T-cell (primary cell): ENCODE measurements around the gene ZNF141. TPM values are rescaled to one million over a fixed set of nuclear protein-coding genes. Genes with fewer than 3 reads are reported as not detected.
A peak's percentile ranks its signal among the peaks of the same experiment; 100 is the strongest.

ENCODE experiments used
- ATAC-seq, 4 experiments: fragments of 200-7000 bp in 3 of 4; fragments of 150-1000 bp in 1 of 4; cut with Tn5 transposase; replicated peaks in 1 of 4; 1 replicate in 3 of 4; 2 replicates in 1 of 4; pipeline ENCODE4 v1.10.0; 2021; ENCODE audit warnings: moderate library complexity in 3 of 4, mild to moderate bottlenecking in 2 of 4, moderate number of reproducible peaks in 1 of 4
- CTCF ChIA-PET, 2 donors: fragments of 300-600 bp; sonication (Branson Sonifier 250); formaldehyde crosslinking; loops; one replicate each; lab custom pipeline; 2022; ENCODE audit warnings: antibody characterized with exemption in 2 of 2; lab: Charles Lee
- POLR2A ChIA-PET, 2 donors: fragments of 300-600 bp; sonication (Branson Sonifier 250); formaldehyde crosslinking; loops; one replicate each; lab custom pipeline; 2022; ENCODE audit warnings: antibody characterized with exemption in 2 of 2; lab: Charles Lee
- DNase-seq, 35 experiments: peaks; one replicate each; pipeline versions ENCODE4 v3.0.0 to v3.0.0-alpha.2; 2013 to 2023
- H3K27ac ChIP-seq: one replicate; pipeline ENCODE4 v1.5.1; 2013; ENCODE audit warnings: low read length
- H3K27me3 ChIP-seq, 2 experiments: replicated peaks in 1 of 2; 1 replicate in 1 of 2; 2 replicates in 1 of 2; pipeline versions ENCODE4 v1.6.1 to v1.7.0; 2013; ENCODE audit warnings: low read length in 1 of 2, mixed read lengths in 1 of 2; ENCODE audit not compliant: control insufficient read depth in 2 of 2, insufficient read depth in 2 of 2; ENCODE audit errors: extremely low read depth in 1 of 2
- H3K36me3 ChIP-seq, 2 donors: 1 replicate in 1 of 2; 2 replicates in 1 of 2; pipeline versions ENCODE4 v1.6.1 to v1.7.0; 2013; ENCODE audit warnings: low read length in 1 of 2; ENCODE audit not compliant: control insufficient read depth in 2 of 2, insufficient read depth in 1 of 2; ENCODE audit errors: extremely low read depth in 1 of 2
- H3K4me1 ChIP-seq, 2 experiments: 1 replicate in 1 of 2; 2 replicates in 1 of 2; pipeline versions ENCODE4 v1.6.1 to v1.7.0; 2013; ENCODE audit warnings: low read length in 2 of 2, mixed read lengths in 1 of 2; ENCODE audit not compliant: insufficient read depth in 2 of 2, control insufficient read depth in 1 of 2; ENCODE audit errors: extremely low read depth in 1 of 2
- H3K4me3 ChIP-seq, 2 donors: 1 replicate in 1 of 2; 2 replicates in 1 of 2; pipeline versions ENCODE4 v1.5.1 to v1.7.0; 2013; ENCODE audit warnings: mild to moderate bottlenecking in 2 of 2, low read length in 1 of 2, moderate library complexity in 1 of 2; ENCODE audit not compliant: control insufficient read depth in 1 of 2; ENCODE audit errors: extremely low read depth in 1 of 2
- H3K9me3 ChIP-seq: 2 replicates; pipeline ENCODE4 v1.7.0; 2013
- H3K27ac Mint-ChIP-seq, 2 donors: one replicate each; pipeline ENCODE4 v1.8.0; 2020 to 2021; ENCODE audit warnings: mild to moderate bottlenecking in 2 of 2, mixed read lengths in 2 of 2
- H3K27me3 Mint-ChIP-seq, 2 donors: one replicate each; pipeline ENCODE4 v1.8.0; 2021 to 2022; ENCODE audit warnings: mixed read lengths in 2 of 2
- H3K36me3 Mint-ChIP-seq: one replicate; pipeline ENCODE4 v1.8.0; 2021; ENCODE audit warnings: mixed read lengths
- H3K4me1 Mint-ChIP-seq, 3 donors: one replicate each; pipeline ENCODE4 v1.8.0; 2020 to 2022; ENCODE audit warnings: mixed read lengths in 3 of 3, mild to moderate bottlenecking in 1 of 3
- H3K4me3 Mint-ChIP-seq, 3 donors: one replicate each; pipeline ENCODE4 v1.8.0; 2020 to 2022; ENCODE audit warnings: mild to moderate bottlenecking in 3 of 3, mixed read lengths in 3 of 3, moderate library complexity in 3 of 3
- H3K9me3 Mint-ChIP-seq, 3 donors: one replicate each; pipeline ENCODE4 v1.8.0; 2020 to 2022; ENCODE audit warnings: mixed read lengths in 3 of 3
- WGBS: methylation state at CpG from one replicate; pipeline ENCODE4 v1.1.5; 2013; ENCODE audit warnings: missing lambda C conversion rate; ENCODE audit not compliant: insufficient coverage; 5-methylcytosine and 5-hydroxymethylcytosine counted together
- total RNA-seq, 35 experiments: library from RNA in 6 of 35; stranded (reverse) in 6 of 35; fragments of 120-200 nt in 1 of 35; gene quantifications; one replicate each; pipeline versions ENCODE4 v1.2.1 to v1.2.4 and lab custom pipeline; 2013 to 2026

The ZNF141 gene
- total RNA-seq, 5 donors from 2014 or later (not counting 1 experiment from before 2014, with no cell fraction given) = 19.3 to 46.8 (median 40.2) TPM

- H3K4me3 Mint-ChIP-seq = peak overlapping the region; percentile 99
- H3K27ac ChIP-seq = peak overlapping the region; percentile 97
- under 1% methylated on average over 13 of the region's 18 CpGs for WGBS
- peaks cover 36 to 48% (median 38%) of the 10 kb centered on the region in 3 donors for H3K4me1 Mint-ChIP-seq
- no peaks in the 10 kb centered on the region for H3K27me3 Mint-ChIP-seq
- ATAC-seq = peak; percentile 0 to 4 (median 2)
- H3K9me3 ChIP-seq = peaks cover 7% of the 10 kb centered on the region
- H3K27ac Mint-ChIP-seq = peak overlapping the region; percentile 95 to 99
- H3K36me3 Mint-ChIP-seq = peaks cover 34% of the 10 kb centered on the region
- ChIA-PET CTCF (no interaction called here), POLR2A (no interaction called here)
- no peaks in the 10 kb centered on the region for H3K27me3 ChIP-seq
- H3K36me3 ChIP-seq = no peaks in the 10 kb centered on the region
- peaks cover 15 to 21% (median 21%) of the 10 kb centered on the region in 3 donors for H3K9me3 Mint-ChIP-seq
- H3K4me3 ChIP-seq = peak overlapping the region; percentile 57 to 97
- H3K4me1 ChIP-seq = peaks cover 0 to 26% of the 10 kb centered on the region in 2 experiments
- DNase-seq = peak in 3 of 35 experiments; percentile 5 to 8 (median 7)
These were observed 796 bp upstream of the ZNF141 start for GRCh38 chr4:336893-337142.

- POLR2A ChIA-PET = interaction anchor here (0.6 to 0.8 kb wide), 2 partner anchors 20 to 136 kb away, joined by 3 to 5 read pairs; no protein-coding TSS in a partner anchor
- Mint-ChIP-seq H3K27me3 (no peaks in the 10 kb centered on the region), H3K9me3 (peaks cover 15 to 25% (median 25%) of the 10 kb centered on the region in 3 donors), H3K27ac (peak overlapping the region; percentile 95 to 99), H3K4me1 (peaks cover 36 to 51% (median 39%) of the 10 kb centered on the region in 3 donors), H3K36me3 (peaks cover 46% of the 10 kb centered on the region), H3K4me3 (peak overlapping the region; percentile 99)
- H3K27me3 ChIP-seq = no peaks in the 10 kb centered on the region
- H3K4me1 ChIP-seq = peaks cover 0 to 26% of the 10 kb centered on the region in 2 experiments
- WGBS = 4% methylated on average over 34 of the region's 52 CpGs
- ATAC-seq = peak; percentile 48 to 52 (median 50)
- peak overlapping the region; percentile 57 to 97 for H3K4me3 ChIP-seq
- peaks cover 11% of the 10 kb centered on the region for H3K9me3 ChIP-seq
- peak overlapping the region; percentile 97 for H3K27ac ChIP-seq
- CTCF ChIA-PET = interaction anchor here in 1 of 2 donors (0.6 kb wide), 1 partner anchor 575 kb away, joined by 3 read pairs; no protein-coding TSS in a partner anchor
- peaks cover 0 to 3% of the 10 kb centered on the region in 2 donors for H3K36me3 ChIP-seq
- peak in 22 of 35 experiments; percentile 4 to 67 (median 43) for DNase-seq
These were observed 531 bp downstream of the ZNF141 start for GRCh38 chr4:337932-338758.

- Mint-ChIP-seq H3K36me3 (peaks cover 50% of the 10 kb centered on the region), H3K9me3 (peaks cover 15 to 25% (median 25%) of the 10 kb centered on the region in 3 donors), H3K4me3 (peak overlapping the region; percentile 99), H3K27ac (peak overlapping the region in 1 of 2 donors; percentile 66), H3K27me3 (no peaks in the 10 kb centered on the region), H3K4me1 (peaks cover 36 to 51% (median 39%) of the 10 kb centered on the region in 3 donors)
- Histone ChIP-seq H3K27ac (no peak overlapping the region), H3K4me3 (peak overlapping the region; percentile 57 to 97), H3K36me3 (peaks cover 0 to 5% of the 10 kb centered on the region in 2 donors), H3K9me3 (peaks cover 11% of the 10 kb centered on the region), H3K27me3 (no peaks in the 10 kb centered on the region), H3K4me1 (peaks cover 0 to 26% of the 10 kb centered on the region in 2 experiments)
- CTCF ChIA-PET = interaction anchor here in 1 of 2 donors (0.6 kb wide), 1 partner anchor 575 kb away, joined by 3 read pairs; no protein-coding TSS in a partner anchor
- no peak for ATAC-seq
- WGBS = 28% methylated on average over 6 of the region's 13 CpGs
- DNase-seq = peak in 1 of 35 experiments; percentile 9
- POLR2A ChIA-PET = no interaction called here
These were observed 1.1 kb downstream of the ZNF141 start for GRCh38 chr4:338759-339097.

GRCh38 chr4:340011-340410 is 2.4 kb downstream of the ZNF141 start:
- Histone ChIP-seq H3K4me1 (peaks cover 0 to 26% of the 10 kb centered on the region in 2 experiments), H3K4me3 (no peak overlapping the region), H3K36me3 (peaks cover 0 to 15% of the 10 kb centered on the region in 2 donors), H3K27me3 (no peaks in the 10 kb centered on the region), H3K27ac (no peak overlapping the region), H3K9me3 (peaks cover 11% of the 10 kb centered on the region)
- no peak for ATAC-seq
- H3K36me3 Mint-ChIP-seq = peaks cover 59% of the 10 kb centered on the region
- POLR2A ChIA-PET = no interaction called here
- peak in 1 of 35 experiments; percentile 4 for DNase-seq
- CTCF ChIA-PET = no interaction called here
- peaks cover 36 to 48% (median 39%) of the 10 kb centered on the region in 3 donors for H3K4me1 Mint-ChIP-seq
- no peak overlapping the region for H3K27ac Mint-ChIP-seq
- H3K4me3 Mint-ChIP-seq = peak overlapping the region in 2 of 3 donors; percentile 17 to 99
- no peaks in the 10 kb centered on the region for H3K27me3 Mint-ChIP-seq
- peaks cover 15 to 32% (median 28%) of the 10 kb centered on the region in 3 donors for H3K9me3 Mint-ChIP-seq
- WGBS = 100% methylated on average over 2 of the region's 4 CpGs

DNA sequence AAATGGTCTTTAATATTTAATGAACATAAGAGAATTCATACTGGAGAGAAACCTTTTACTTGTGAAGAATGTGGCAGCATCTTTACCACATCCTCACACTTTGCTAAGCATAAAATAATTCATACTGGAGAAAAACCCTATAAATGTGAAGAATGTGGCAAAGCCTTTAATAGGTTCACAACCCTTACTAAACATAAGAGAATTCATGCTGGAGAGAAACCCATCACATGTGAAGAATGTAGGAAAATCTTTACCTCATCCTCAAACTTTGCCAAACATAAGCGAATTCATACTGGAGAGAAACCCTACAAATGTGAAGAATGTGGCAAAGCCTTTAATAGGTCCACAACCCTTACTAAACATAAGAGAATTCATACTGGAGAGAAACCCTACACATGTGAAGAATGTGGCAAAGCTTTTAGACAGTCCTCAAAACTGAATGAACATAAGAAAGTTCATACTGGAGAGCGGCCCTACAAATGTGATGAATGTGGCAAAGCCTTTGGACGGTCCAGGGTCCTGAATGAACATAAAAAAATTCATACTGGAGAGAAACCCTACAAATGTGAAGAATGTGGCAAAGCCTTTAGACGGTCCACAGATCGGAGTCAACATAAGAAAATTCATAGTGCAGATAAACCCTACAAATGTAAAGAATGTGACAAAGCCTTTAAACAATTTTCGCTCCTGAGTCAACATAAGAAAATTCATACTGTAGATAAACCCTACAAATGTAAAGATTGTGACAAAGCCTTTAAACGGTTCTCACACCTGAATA is 35.6 kb downstream of the ZNF141 start:
- 93% methylated on average over 3 of the region's 7 CpGs for WGBS
- H3K27me3 ChIP-seq = no peaks in the 10 kb centered on the region
- Mint-ChIP-seq H3K9me3 (peaks cover 10 to 52% (median 37%) of the 10 kb centered on the region in 3 donors), H3K27me3 (no peaks in the 10 kb centered on the region), H3K4me1 (no peaks in the 10 kb centered on the region), H3K36me3 (peaks cover 64% of the 10 kb centered on the region), H3K4me3 (no peak overlapping the region), H3K27ac (no peak overlapping the region)
- ChIA-PET POLR2A (no interaction called here), CTCF (no interaction called here)
- peak overlapping the region in 1 of 2 donors; percentile 32 for H3K4me3 ChIP-seq
- no peak for ATAC-seq
- peaks cover 49% of the 10 kb centered on the region for H3K9me3 ChIP-seq
- peaks cover 10 to 20% of the 10 kb centered on the region in 2 donors for H3K36me3 ChIP-seq
- no peak for DNase-seq
- H3K27ac ChIP-seq = no peak overlapping the region
- no peaks in the 10 kb centered on the region for H3K4me1 ChIP-seq
